ENCODE results near the gene MSANTD1. TPM values are rescaled to one million over a fixed set of nuclear protein-coding genes. Genes with fewer than 3 reads are reported as not detected.

MSANTD1 gene
- total and polyA plus RNA-seq, 3 experiments from 2014 or later: 0.38 to 0.46 TPM; not detected in 1

DNA sequence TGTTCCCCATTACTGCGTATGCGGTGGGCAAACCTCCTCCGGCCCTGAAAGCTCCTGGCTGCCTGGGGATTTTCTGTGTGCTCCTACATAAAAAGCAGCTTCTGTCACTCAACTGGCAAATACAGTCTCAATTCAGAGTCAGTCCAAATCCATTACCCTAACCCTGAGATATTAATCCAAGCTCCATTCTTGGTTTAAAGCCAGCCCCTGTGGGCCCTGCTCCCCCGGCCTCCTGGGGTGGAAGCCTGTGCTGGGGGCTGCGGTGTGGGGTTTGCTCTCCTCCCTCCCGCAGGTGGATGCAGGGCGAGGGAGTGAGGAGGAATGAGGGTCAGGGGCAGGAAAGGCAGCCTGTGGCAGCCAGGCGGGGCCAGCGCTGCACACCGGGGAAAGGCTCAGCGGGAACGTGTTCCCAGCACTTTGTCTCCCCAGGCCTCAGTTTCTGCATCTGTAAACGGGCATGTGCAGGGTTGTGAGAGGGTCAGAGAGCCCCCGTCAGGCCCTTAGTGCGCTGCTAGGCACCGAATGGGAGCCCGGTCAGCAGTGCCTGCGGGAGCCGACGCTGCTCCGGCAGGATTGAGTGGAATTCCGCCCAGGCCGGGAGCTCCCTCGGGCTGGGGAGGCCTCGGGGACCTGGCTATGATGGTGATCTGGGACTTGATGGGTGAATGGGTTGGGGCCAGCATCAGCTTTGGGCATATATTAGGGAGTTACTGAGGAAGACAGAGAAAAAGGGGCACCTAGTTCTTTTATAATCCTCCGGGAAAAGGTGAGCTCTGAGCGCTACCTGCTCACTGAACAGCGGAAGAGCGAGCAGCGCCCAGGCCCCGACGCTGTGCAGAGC is 37.6 kb downstream of the MSANTD1 start:
- Histone ChIP-seq H3K9me3 (ENCODE audit: low read length) (no peaks in the 10 kb centered on the region), H3K36me3 (ENCODE audit: insufficient read depth, low read length) (no peaks in the 10 kb centered on the region), H3K4me1 (ENCODE audit: insufficient read depth, low read length) (peaks cover 2% of the 10 kb centered on the region), H3K27ac (ENCODE audit: low read depth, low read length) (no peak overlapping the region), H3K4me3 (ENCODE audit: low read length) (no peak overlapping the region), H3K27me3 (ENCODE audit: insufficient read depth, low read length, poor library complexity, severe bottlenecking) (peaks cover 7% of the 10 kb centered on the region)
- Mint-ChIP-seq H3K36me3 (peaks cover 0 to 17% (median 2%) of the 10 kb centered on the region in 3 donors), H3K9me3 (peaks cover 0 to 10% (median 8%) of the 10 kb centered on the region in 5 donors), H3K4me1 (peaks cover 2 to 3% (median 3%) of the 10 kb centered on the region in 3 donors), H3K4me3 (peak overlapping the region in 1 of 7 donors; percentile 68), H3K27me3 (peaks cover 13 to 44% of the 10 kb centered on the region in 2 donors), H3K27ac (no peak overlapping the region)
- ChIA-PET POLR2A (no interaction called here), CTCF (no interaction called here)
- DNase-seq: no peak

DNA sequence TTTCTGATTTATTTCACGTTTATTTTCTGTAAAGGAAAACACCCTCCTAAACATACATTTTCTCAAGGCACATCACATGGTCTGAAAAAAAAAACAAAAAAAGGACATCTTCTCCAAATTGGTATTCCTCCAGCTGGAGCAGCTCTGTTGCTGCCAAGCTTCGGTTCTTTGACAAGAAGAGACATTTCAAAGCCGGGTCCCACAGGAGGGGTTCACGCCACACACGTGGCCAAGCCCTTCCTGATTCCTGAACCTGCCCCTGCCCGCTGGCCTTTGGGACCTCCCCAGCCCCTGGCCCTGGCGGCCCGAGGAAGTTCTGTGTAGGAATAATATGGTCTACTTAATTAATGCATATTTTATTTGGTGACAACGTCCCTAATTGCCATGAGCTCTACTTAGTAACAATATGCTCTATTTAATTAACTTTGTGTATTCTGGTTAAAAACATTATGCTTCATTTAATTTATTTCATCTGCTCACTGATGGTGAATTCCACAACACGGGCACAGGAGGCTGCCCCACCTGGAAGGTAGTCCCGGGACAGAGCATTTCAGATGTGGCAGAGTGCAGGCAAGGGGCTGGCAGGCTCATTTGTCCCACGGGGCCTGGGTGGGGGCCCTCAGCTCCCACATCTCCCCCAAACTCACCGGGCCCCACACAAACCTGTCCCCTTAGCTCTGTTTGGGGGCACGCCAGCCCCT is 38.5 kb downstream of the MSANTD1 start:
- H3K4me1 Mint-ChIP-seq: peaks cover 6 to 8% (median 6%) of the 10 kb centered on the region in 3 donors
- ChIA-PET POLR2A (no interaction called here), CTCF (no interaction called here)
- peaks cover 14 to 41% of the 10 kb centered on the region in 2 donors for H3K27me3 Mint-ChIP-seq
- Histone ChIP-seq H3K27me3 (ENCODE audit: insufficient read depth, low read length, poor library complexity, severe bottlenecking) (peaks cover 7% of the 10 kb centered on the region), H3K36me3 (ENCODE audit: insufficient read depth, low read length) (no peaks in the 10 kb centered on the region), H3K4me1 (ENCODE audit: insufficient read depth, low read length) (peaks cover 6% of the 10 kb centered on the region), H3K27ac (ENCODE audit: low read depth, low read length) (no peak overlapping the region), H3K4me3 (ENCODE audit: low read length) (no peak overlapping the region), H3K9me3 (ENCODE audit: low read length) (no peaks in the 10 kb centered on the region)
- H3K9me3 Mint-ChIP-seq: peaks cover 0 to 4% (median 2%) of the 10 kb centered on the region in 5 donors
- no peak overlapping the region for H3K27ac Mint-ChIP-seq
- no peak for DNase-seq
- H3K4me3 Mint-ChIP-seq: no peak overlapping the region
- H3K36me3 Mint-ChIP-seq: peaks cover 0 to 11% (median 2%) of the 10 kb centered on the region in 3 donors

DNA sequence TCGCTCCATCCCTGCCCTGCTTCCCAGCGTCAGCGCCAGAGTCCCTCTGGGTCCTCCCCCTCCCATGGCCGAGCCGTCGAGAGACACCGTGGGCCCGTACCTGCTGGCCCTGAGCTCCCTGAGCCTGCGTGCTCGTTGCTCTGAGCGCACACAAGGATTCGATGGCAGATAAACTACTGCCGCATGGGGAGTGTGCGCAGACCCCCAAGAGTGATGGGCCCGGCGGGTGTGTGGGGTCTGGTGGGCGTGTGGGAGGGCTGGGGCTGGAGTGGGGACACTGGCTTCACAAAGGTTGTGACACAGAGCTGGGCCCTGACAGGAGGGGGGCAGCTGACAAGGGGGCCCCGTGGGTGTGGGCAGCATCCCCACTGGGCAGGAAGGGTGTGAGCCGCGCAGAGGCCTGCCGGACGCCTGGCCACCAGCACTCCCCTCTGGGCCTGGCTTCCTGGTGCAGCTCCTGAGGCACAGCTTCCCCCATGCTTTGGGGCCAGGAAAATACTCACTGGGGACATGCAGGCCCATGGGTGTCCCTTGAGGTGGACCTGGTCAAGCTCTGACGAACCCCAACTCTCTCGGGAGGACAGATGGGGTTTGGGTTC is 39.1 kb downstream of the MSANTD1 start:
- Mint-ChIP-seq H3K27ac (no peak overlapping the region), H3K4me3 (no peak overlapping the region), H3K27me3 (peaks cover 11 to 41% of the 10 kb centered on the region in 2 donors), H3K4me1 (peaks cover 6 to 8% (median 6%) of the 10 kb centered on the region in 3 donors), H3K9me3 (no peaks in the 10 kb centered on the region), H3K36me3 (peaks cover 0 to 5% (median 2%) of the 10 kb centered on the region in 3 donors)
- CTCF ChIA-PET: no interaction called here
- POLR2A ChIA-PET: no interaction called here
- DNase-seq: no peak
- H3K27ac ChIP-seq (ENCODE audit: low read depth, low read length): no peak overlapping the region
- no peaks in the 10 kb centered on the region for H3K36me3 ChIP-seq (ENCODE audit: insufficient read depth, low read length)
- H3K27me3 ChIP-seq (ENCODE audit: insufficient read depth, low read length, poor library complexity, severe bottlenecking): peaks cover 7% of the 10 kb centered on the region
- peaks cover 6% of the 10 kb centered on the region for H3K4me1 ChIP-seq (ENCODE audit: insufficient read depth, low read length)
- no peak overlapping the region for H3K4me3 ChIP-seq (ENCODE audit: low read length)
- H3K9me3 ChIP-seq (ENCODE audit: low read length): no peaks in the 10 kb centered on the region

DNA sequence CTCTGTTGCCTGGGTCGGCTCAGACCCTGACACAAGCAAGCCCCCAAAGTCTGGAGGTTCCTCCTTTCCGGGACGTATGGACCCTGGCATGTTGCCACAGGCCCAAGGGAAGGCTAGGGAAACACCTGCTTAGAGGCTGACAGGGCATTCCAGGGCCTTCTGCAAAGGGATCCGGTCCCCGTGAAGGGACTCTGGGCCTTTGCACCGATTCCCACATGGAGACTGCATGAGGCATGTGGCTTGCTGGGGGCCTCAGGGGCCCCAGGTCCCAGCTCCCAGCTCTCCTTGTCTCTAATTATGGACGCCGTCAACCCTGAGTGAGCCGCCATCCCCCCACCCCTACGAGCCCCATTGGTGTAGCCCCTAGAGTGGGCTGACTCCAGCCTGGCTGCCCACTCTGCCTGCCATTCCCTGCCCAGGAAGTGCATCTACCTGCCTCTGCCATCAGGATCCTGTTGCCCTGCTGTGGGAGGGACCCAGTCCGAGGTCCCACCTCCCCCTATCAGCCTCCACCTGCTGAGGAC is 39.7 kb downstream of the MSANTD1 start:
- H3K27me3 ChIP-seq (ENCODE audit: insufficient read depth, low read length, poor library complexity, severe bottlenecking): peaks cover 7% of the 10 kb centered on the region
- Mint-ChIP-seq H3K36me3 (peaks cover 0 to 2% (median 0%) of the 10 kb centered on the region in 3 donors), H3K9me3 (no peaks in the 10 kb centered on the region), H3K4me3 (no peak overlapping the region), H3K27ac (no peak overlapping the region), H3K4me1 (peaks cover 9 to 11% (median 10%) of the 10 kb centered on the region in 3 donors), H3K27me3 (peaks cover 11 to 36% of the 10 kb centered on the region in 2 donors)
- H3K4me3 ChIP-seq (ENCODE audit: low read length): no peak overlapping the region
- H3K4me1 ChIP-seq (ENCODE audit: insufficient read depth, low read length): peaks cover 6% of the 10 kb centered on the region
- ChIA-PET CTCF (no interaction called here), POLR2A (no interaction called here)
- H3K27ac ChIP-seq (ENCODE audit: low read depth, low read length): no peak overlapping the region
- no peaks in the 10 kb centered on the region for H3K36me3 ChIP-seq (ENCODE audit: insufficient read depth, low read length)
- H3K9me3 ChIP-seq (ENCODE audit: low read length): no peaks in the 10 kb centered on the region
- DNase-seq: no peak

DNA sequence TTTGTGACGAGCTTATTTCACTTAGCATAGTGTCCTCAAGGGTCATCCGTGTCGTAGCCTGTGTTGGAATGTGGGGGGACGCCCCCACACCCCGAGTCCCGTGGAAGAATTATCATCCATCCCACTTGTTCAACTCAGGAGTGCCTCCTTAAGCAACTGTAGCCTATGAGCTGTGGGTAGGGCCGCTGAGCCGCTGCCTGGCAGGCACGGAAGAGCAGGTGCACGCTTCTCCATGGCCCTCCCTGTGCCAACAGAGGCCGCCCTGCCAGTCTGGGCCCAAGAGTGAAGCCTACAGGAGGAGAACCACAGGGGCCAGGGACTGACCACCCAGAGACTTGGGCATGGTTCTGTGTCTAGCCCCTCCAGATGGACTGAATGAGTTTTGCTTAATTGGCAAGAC is 41.5 kb downstream of the MSANTD1 start:
- Histone ChIP-seq H3K4me3 (ENCODE audit: low read length) (no peak overlapping the region), H3K4me1 (ENCODE audit: insufficient read depth, low read length) (peaks cover 6% of the 10 kb centered on the region), H3K36me3 (ENCODE audit: insufficient read depth, low read length) (no peaks in the 10 kb centered on the region), H3K27ac (ENCODE audit: low read depth, low read length) (no peak overlapping the region), H3K27me3 (ENCODE audit: insufficient read depth, low read length, poor library complexity, severe bottlenecking) (peaks cover 7% of the 10 kb centered on the region), H3K9me3 (ENCODE audit: low read length) (no peaks in the 10 kb centered on the region)
- Mint-ChIP-seq H3K4me1 (peaks cover 14% of the 10 kb centered on the region in 3 donors), H3K9me3 (no peaks in the 10 kb centered on the region), H3K4me3 (peak overlapping the region in 5 of 7 donors; percentile 15 to 72 (median 45)), H3K36me3 (peaks cover 0 to 2% (median 0%) of the 10 kb centered on the region in 3 donors), H3K27ac (peak overlapping the region in 2 of 8 donors; percentile 3 to 50), H3K27me3 (peaks cover 12 to 29% of the 10 kb centered on the region in 2 donors)
- POLR2A ChIA-PET: no interaction called here
- CTCF ChIA-PET: interaction anchor here (1.2 kb wide), 1 partner anchor 47 kb away, joined by 4 read pairs; no protein-coding TSS in a partner anchor
- no peak for DNase-seq

DNA sequence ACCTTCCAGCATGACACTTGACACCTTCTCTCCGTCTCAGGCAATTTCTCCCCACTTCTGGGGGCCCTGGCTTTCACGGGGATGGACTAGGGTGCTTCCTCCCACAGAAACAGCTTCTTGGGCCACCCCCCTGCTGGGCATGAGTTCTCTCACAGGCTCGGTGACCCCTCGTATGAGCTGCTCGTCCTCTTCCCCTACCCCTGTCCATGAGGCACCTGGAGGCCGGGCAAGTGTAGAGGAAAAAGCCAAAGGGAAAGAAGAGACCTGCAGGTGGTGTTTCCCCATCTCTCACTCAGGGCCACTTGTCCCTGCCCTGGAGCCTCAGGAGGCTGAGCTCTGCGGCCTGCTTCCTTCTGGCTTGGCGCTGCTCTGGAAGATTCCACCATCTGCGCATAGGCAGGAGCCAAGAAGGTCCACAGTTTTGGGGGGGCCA is 41.9 kb downstream of the MSANTD1 start:
- Histone ChIP-seq H3K27ac (ENCODE audit: low read depth, low read length) (no peak overlapping the region), H3K36me3 (ENCODE audit: insufficient read depth, low read length) (no peaks in the 10 kb centered on the region), H3K9me3 (ENCODE audit: low read length) (no peaks in the 10 kb centered on the region), H3K27me3 (ENCODE audit: insufficient read depth, low read length, poor library complexity, severe bottlenecking) (peaks cover 7% of the 10 kb centered on the region), H3K4me1 (ENCODE audit: insufficient read depth, low read length) (peaks cover 6% of the 10 kb centered on the region), H3K4me3 (ENCODE audit: low read length) (no peak overlapping the region)
- CTCF ChIA-PET: interaction anchor here (1.2 to 1.3 kb wide), 2 partner anchors 35 to 48 kb away, joined by 3 to 4 read pairs; no protein-coding TSS in a partner anchor
- Mint-ChIP-seq H3K27ac (peak overlapping the region in 1 of 8 donors; percentile 3), H3K9me3 (no peaks in the 10 kb centered on the region), H3K27me3 (peaks cover 12 to 29% of the 10 kb centered on the region in 2 donors), H3K36me3 (peaks cover 0 to 2% (median 0%) of the 10 kb centered on the region in 3 donors), H3K4me3 (peak overlapping the region in 6 of 7 donors; percentile 37 to 94 (median 54)), H3K4me1 (peaks cover 14% of the 10 kb centered on the region in 3 donors)
- DNase-seq: no peak
- POLR2A ChIA-PET: no interaction called here

DNA sequence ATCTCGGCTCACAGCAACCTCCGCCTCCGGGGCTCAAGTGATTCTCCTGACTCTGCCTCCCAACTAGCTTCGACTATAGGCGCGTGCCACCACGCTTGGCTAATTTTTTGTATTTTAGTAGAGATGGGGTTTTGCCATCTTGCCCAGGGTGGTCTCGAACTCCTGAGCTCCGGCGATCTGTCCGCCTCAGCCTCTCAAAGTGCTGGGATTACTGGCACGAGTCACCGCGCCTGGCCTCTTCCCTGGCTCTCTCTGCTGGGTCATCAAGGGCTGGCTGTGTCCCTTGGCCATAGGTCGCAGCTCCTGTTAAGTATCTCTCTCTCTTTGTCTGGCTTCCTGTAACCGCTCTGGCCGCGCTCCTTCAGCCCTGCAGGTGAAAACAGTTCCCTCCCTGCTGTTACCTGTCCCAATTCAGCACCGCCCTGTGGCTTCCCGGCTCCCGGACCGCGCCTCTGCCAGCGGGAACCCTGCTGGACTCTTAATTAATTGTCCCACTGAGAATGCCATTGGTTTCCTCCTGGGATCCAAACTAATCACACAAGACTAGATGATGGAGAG is 42.5 kb downstream of the MSANTD1 start:
- no peaks in the 10 kb centered on the region for H3K9me3 ChIP-seq (ENCODE audit: low read length)
- peaks cover 7% of the 10 kb centered on the region for H3K27me3 ChIP-seq (ENCODE audit: insufficient read depth, low read length, poor library complexity, severe bottlenecking)
- peaks cover 10 to 29% of the 10 kb centered on the region in 2 donors for H3K27me3 Mint-ChIP-seq
- H3K36me3 Mint-ChIP-seq: peaks cover 0 to 2% (median 0%) of the 10 kb centered on the region in 3 donors
- H3K27ac ChIP-seq (ENCODE audit: low read depth, low read length): no peak overlapping the region
- H3K4me3 ChIP-seq (ENCODE audit: low read length): peak overlapping the region; percentile 61
- H3K4me3 Mint-ChIP-seq: peak overlapping the region; percentile 85 to 95 (median 91)
- DNase-seq: no peak
- CTCF ChIA-PET: interaction anchor here (1.2 to 1.3 kb wide), 2 partner anchors 35 to 48 kb away, joined by 3 to 4 read pairs; no protein-coding TSS in a partner anchor
- peaks cover 6% of the 10 kb centered on the region for H3K4me1 ChIP-seq (ENCODE audit: insufficient read depth, low read length)
- no peaks in the 10 kb centered on the region for H3K9me3 Mint-ChIP-seq
- H3K36me3 ChIP-seq (ENCODE audit: insufficient read depth, low read length): no peaks in the 10 kb centered on the region
- POLR2A ChIA-PET: no interaction called here
- H3K27ac Mint-ChIP-seq: peak overlapping the region in 7 of 8 donors; percentile 66 to 94 (median 80)
- H3K4me1 Mint-ChIP-seq: peaks cover 14% of the 10 kb centered on the region in 3 donors

Data from CD8-positive, alpha-beta memory T cell (primary cell).